ENCODE results near the gene CBFA2T2. TPM values are rescaled to one million over a fixed set of nuclear protein-coding genes. Genes with fewer than 3 reads are reported as not detected.

CBFA2T2 gene
- total RNA-seq, 2 donors from 2014 or later, result 14.8 to 18.0 TPM

- H3K36me3 ChIP-seq, result no peaks in the 10 kb centered on the region
- peak; percentile 67 for DNase-seq (ENCODE audit: low spot score)
- ATAC-seq (ENCODE audit: insufficient number of reproducible peaks, low FRiP score, low read depth), result peak; percentile 92
- peak within 1 kb of the TSS; percentile 16 to 32 for H3K27ac ChIP-seq
- no peaks in the 10 kb centered on the region for H3K9me3 ChIP-seq
- peak within 1 kb of the TSS; percentile 60 for H3K4me3 ChIP-seq
- peaks cover 8 to 17% of the 10 kb centered on the region in 2 donors for H3K4me1 ChIP-seq (ENCODE audit: control insufficient read depth in 1 of 2, low read depth in 2 of 2)
- peak; percentile 55 for TF ChIP-seq CTCF (IDR thresholded peaks at IDR 0.05)
- H3K27me3 ChIP-seq (replicated peaks; ENCODE audit: insufficient read depth), result no peaks in the 10 kb centered on the region
Observed at GRCh38 chr20:33686100-33686983, 196.4 kb downstream of the CBFA2T2 start, which contains the start of gene E2F1. E2F1 (minus strand) TSS chr20:33686385; CDS start chr20:33686264, 121 bp downstream.

GRCh38 chr20:33686984-33687366 is 197.1 kb downstream of the CBFA2T2 start:
- peaks cover 5 to 13% of the 10 kb centered on the region in 2 donors for H3K4me1 ChIP-seq (ENCODE audit: control insufficient read depth in 1 of 2, low read depth in 2 of 2)
- ATAC-seq (ENCODE audit: insufficient number of reproducible peaks, low FRiP score, low read depth) (no peak), DNase-seq (ENCODE audit: low spot score) (no peak)
- peak overlapping the region; percentile 16 to 32 for H3K27ac ChIP-seq
- no peaks in the 10 kb centered on the region for H3K27me3 ChIP-seq (replicated peaks; ENCODE audit: insufficient read depth)
- TF ChIP-seq CTCF (IDR thresholded peaks at IDR 0.05), result no peak
- peak overlapping the region; percentile 60 for H3K4me3 ChIP-seq
- H3K36me3 ChIP-seq, result no peaks in the 10 kb centered on the region
- no peaks in the 10 kb centered on the region for H3K9me3 ChIP-seq

DNA sequence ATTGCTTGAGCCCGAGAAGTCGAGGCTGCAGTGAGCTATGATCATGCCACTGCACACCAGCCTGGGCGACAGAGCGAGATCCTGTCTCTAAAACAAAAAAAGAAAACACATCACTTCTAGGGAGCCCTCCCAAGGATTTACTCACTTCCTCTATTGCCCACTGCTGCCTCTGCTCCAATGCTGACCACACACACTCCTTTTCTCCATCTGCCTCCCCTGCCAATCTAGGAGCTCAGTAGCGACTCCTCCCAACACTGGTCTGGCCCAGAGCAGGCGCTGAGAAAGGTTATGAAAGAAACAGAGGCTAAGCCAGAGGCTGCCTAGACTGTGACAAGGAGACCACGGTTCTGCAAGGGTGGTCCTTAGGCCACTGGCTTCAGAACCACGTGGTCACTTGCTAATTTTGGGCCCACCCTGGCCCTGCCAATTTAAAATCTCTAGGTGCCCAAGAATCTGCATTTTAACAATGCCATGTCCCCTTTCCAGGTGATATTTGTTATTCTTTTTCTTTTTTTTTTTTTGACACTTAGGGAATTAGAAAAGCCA is 197.5 kb downstream of the CBFA2T2 start:
- Histone ChIP-seq H3K9me3 (no peaks in the 10 kb centered on the region), H3K4me1 (ENCODE audit: control insufficient read depth in 1 of 2, low read depth in 2 of 2) (peaks cover 5 to 13% of the 10 kb centered on the region in 2 donors), H3K36me3 (no peaks in the 10 kb centered on the region), H3K27ac (no peak overlapping the region), H3K27me3 (replicated peaks; ENCODE audit: insufficient read depth) (no peaks in the 10 kb centered on the region), H3K4me3 (no peak overlapping the region)
- DNase-seq (ENCODE audit: low spot score) (no peak), ATAC-seq (ENCODE audit: insufficient number of reproducible peaks, low FRiP score, low read depth) (no peak)
- no peak for TF ChIP-seq CTCF (IDR thresholded peaks at IDR 0.05)

DNA sequence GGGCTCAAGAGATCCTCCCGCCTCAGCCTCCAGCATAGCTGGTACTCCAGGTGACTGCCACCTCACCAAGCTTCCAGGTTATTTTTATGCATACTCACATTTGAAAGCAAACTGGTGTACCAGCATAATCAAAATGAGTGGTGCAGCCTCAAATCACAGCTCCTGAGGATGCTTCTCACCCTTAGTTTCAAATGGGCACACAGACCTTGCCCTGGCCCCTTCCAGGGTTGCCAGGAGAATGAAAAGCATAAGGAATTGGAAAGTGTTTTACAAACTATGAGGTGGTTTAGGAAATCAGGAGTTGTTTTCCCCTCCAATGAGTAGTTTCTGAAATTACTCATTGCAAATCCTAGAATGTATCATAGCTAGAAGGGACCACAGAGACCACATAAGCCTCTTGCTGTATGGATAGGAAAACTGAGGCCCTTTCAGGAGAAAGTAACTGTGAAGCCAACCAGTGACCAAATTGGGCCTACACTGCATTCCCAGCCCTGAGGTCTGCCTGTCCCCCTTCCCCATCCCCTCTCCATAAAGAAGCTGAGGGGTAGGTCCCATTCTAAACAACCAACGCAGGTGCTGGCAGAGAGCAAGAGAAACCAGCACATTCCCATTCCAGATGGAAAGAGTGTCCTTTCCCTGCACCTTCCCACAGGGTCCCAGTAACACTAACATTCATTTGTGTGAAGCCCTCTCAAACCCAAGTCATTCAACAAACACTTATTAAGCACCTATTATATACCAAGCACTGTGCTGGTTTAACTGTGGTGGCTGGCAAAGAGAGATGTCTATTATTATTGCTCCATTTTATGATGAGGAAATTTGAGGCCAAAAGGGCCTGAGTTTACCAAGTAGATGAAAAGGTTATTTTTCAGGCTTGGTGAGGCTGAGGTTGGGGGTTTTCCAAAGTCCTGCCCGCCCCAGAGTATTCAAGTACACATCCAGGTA is 198.4 kb downstream of the CBFA2T2 start:
- no peak for TF ChIP-seq CTCF (IDR thresholded peaks at IDR 0.05)
- H3K4me1 ChIP-seq (ENCODE audit: control insufficient read depth in 1 of 2, low read depth in 2 of 2), result peaks cover 5 to 16% of the 10 kb centered on the region in 2 donors
- H3K36me3 ChIP-seq, result no peaks in the 10 kb centered on the region
- no peaks in the 10 kb centered on the region for H3K27me3 ChIP-seq (replicated peaks; ENCODE audit: insufficient read depth)
- no peak for ATAC-seq (ENCODE audit: insufficient number of reproducible peaks, low FRiP score, low read depth)
- no peak overlapping the region for H3K27ac ChIP-seq
- H3K9me3 ChIP-seq, result no peaks in the 10 kb centered on the region
- DNase-seq (ENCODE audit: low spot score), result no peak
- no peak overlapping the region for H3K4me3 ChIP-seq

All from thoracic aorta (tissue), 2 donors.